ENCODE results near the gene EN1. TPM values are rescaled to one million over a fixed set of nuclear protein-coding genes. Genes with fewer than 3 reads are reported as not detected.

The EN1 gene
- total and polyA plus RNA-seq, 2 of the 4 experiments (the other 2 are of a cell fraction): not detected

DNA sequence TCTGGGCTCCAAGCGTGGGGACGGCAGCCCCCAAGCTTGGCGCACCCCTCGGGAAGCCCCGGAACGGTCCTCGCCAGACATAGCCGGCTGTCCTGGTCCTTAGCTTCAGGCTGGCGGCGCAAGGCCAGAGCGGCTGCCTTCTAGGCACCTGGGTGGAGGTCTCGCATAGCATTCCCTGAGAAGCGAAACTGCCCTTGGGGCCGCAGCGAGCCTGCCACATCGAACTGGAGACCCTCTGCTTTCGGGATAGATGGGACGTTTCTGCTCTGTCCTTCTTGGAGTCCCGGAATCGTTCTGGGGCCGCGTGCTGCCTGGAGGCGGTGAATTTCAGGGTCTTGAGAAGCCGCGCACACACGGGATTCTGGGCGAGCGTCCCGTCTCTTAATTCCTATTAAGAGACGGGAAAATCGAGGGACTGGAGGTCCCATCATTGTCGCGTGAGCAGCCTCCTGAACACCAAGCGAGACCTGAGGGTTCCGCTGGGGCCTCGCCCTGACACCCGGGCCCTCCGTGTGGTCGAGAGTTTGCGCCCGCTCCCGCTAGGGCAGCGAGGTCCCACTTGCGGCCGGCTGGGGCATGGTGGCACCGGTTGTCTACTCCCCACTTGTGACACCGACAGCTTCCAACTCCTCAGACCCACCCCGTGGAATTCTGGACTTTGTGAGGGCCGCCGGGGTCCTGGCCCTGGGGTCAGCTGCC, 9.7 kb upstream of the EN1 start:
- no peak overlapping the region for H4K91ac ChIP-seq (ENCODE audit: insufficient read depth, low read depth, low read length)
- H3K27ac ChIP-seq (ENCODE audit: insufficient read depth, low read length): no peak overlapping the region
- CTCF ChIA-PET: no interaction called here
- H3K4me2 ChIP-seq (ENCODE audit: low read depth, low read length): no peak overlapping the region
- no peaks in the 10 kb centered on the region for H3K9me1 ChIP-seq (ENCODE audit: insufficient read depth, low read length)
- H3K4me1 ChIP-seq (ENCODE audit: control insufficient read depth, insufficient read depth, low read length): no peaks in the 10 kb centered on the region
- intact Hi-C loops (cut with micrococcal nuclease): loop anchor here (5.0 kb wide), 2 partner anchors 190 to 655 kb away; no protein-coding TSS in a partner anchor
- no peak for TF ChIP-seq RFX5 (IDR thresholded peaks at IDR 0.05; ENCODE audit: low read depth, low read length)
- TF ChIP-seq NFE2L2 (IDR thresholded peaks at IDR 0.05; ENCODE audit: low read depth, low read length): no peak
- TF ChIP-seq, protein P1, sequence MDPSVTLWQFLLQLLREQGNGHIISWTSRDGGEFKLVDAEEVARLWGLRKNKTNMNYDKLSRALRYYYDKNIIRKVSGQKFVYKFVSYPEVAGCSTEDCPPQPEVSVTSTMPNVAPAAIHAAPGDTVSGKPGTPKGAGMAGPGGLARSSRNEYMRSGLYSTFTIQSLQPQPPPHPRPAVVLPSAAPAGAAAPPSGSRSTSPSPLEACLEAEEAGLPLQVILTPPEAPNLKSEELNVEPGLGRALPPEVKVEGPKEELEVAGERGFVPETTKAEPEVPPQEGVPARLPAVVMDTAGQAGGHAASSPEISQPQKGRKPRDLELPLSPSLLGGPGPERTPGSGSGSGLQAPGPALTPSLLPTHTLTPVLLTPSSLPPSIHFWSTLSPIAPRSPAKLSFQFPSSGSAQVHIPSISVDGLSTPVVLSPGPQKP (IDR thresholded peaks at IDR 0.05; ENCODE audit: borderline replicate concordance, low read depth, low read length): no peak
- TF ChIP-seq, protein P2, sequence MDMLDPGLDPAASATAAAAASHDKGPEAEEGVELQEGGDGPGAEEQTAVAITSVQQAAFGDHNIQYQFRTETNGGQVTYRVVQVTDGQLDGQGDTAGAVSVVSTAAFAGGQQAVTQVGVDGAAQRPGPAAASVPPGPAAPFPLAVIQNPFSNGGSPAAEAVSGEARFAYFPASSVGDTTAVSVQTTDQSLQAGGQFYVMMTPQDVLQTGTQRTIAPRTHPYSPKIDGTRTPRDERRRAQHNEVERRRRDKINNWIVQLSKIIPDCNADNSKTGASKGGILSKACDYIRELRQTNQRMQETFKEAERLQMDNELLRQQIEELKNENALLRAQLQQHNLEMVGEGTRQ (IDR thresholded peaks at IDR 0.05; ENCODE audit: low read depth, low read length): no peak
- TF ChIP-seq, protein P3, sequence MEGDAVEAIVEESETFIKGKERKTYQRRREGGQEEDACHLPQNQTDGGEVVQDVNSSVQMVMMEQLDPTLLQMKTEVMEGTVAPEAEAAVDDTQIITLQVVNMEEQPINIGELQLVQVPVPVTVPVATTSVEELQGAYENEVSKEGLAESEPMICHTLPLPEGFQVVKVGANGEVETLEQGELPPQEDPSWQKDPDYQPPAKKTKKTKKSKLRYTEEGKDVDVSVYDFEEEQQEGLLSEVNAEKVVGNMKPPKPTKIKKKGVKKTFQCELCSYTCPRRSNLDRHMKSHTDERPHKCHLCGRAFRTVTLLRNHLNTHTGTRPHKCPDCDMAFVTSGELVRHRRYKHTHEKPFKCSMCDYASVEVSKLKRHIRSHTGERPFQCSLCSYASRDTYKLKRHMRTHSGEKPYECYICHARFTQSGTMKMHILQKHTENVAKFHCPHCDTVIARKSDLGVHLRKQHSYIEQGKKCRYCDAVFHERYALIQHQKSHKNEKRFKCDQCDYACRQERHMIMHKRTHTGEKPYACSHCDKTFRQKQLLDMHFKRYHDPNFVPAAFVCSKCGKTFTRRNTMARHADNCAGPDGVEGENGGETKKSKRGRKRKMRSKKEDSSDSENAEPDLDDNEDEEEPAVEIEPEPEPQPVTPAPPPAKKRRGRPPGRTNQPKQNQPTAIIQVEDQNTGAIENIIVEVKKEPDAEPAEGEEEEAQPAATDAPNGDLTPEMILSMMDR (conservative IDR thresholded peaks at IDR 0.05; ENCODE audit: low read depth, low read length): no peak
- no peak for TF ChIP-seq MAFK (IDR thresholded peaks at IDR 0.05; ENCODE audit: low read depth, low read length)
- no peak for TF ChIP-seq FOS (IDR thresholded peaks at IDR 0.05; ENCODE audit: low read depth, low read length)
- no peak for TF ChIP-seq MAZ (IDR thresholded peaks at IDR 0.05; ENCODE audit: borderline replicate concordance, low read depth, low read length)
- TF ChIP-seq CHD1 (IDR thresholded peaks at IDR 0.05; ENCODE audit: low read depth, low read length): no peak
- TF ChIP-seq SMC3 (IDR thresholded peaks at IDR 0.05; ENCODE audit: low read depth, low read length): no peak
- TF ChIP-seq MXI1 (IDR thresholded peaks at IDR 0.05; ENCODE audit: borderline replicate concordance, low read depth, low read length): no peak
- no peak for TF ChIP-seq RCOR1 (IDR thresholded peaks at IDR 0.05; ENCODE audit: insufficient replicate concordance, low read length)
- TF ChIP-seq POLR2A (IDR thresholded peaks at IDR 0.05; ENCODE audit: low read depth, low read length): no peak
- TF ChIP-seq RAD21 (IDR thresholded peaks at IDR 0.05; ENCODE audit: low read length): no peak
- no peak for TF ChIP-seq BHLHE40 (IDR thresholded peaks at IDR 0.05; ENCODE audit: low read depth, low read length)
- no peak for TF ChIP-seq CEBPB (IDR thresholded peaks at IDR 0.05; ENCODE audit: low read depth, low read length)
- no peak overlapping the region for H2BK20ac ChIP-seq (ENCODE audit: low read depth, low read length)
- no peak overlapping the region for H3K4ac ChIP-seq (ENCODE audit: low read depth, low read length)
- in situ Hi-C loops (cut with MboI; ENCODE audit: low sequenced_read_pairs): loop anchor here (5.0 to 25.0 kb wide), 2 partner anchors 635 to 820 kb away; no protein-coding TSS in a partner anchor
- WGBS, 2 experiments (ENCODE audit: extremely low coverage in 2 of 2, insufficient read length in 1 of 2): 4% methylated on average over 16 of the region's 50 CpGs; no CpG with 5 or more reads in 1 of the 2 experiments
- H3K36me3 ChIP-seq (ENCODE audit: control insufficient read depth, insufficient read depth, low read length): no peaks in the 10 kb centered on the region
- H3K9ac ChIP-seq (ENCODE audit: low read depth, low read length): no peak overlapping the region
- no peak overlapping the region for H2BK120ac ChIP-seq (ENCODE audit: low read depth, low read length)
- dilution Hi-C loops (cut with HindIII; ENCODE audit: low sequenced_read_pairs, unreplicated experiment): no loop called here
- no TSS peak for BruUV-seq (replicated peaks)
- H3K27me3 ChIP-seq (ENCODE audit: control insufficient read depth, insufficient read depth, low read length): peaks cover 86% of the 10 kb centered on the region
- no peak overlapping the region for H3K23ac ChIP-seq (ENCODE audit: low read depth, low read length)
- no peak overlapping the region for H3K18ac ChIP-seq (ENCODE audit: low read depth, low read length)
- H2AK9ac ChIP-seq (replicated peaks; ENCODE audit: low read depth, low read length, poor library complexity): no peak overlapping the region
- no peak overlapping the region for H2BK5ac ChIP-seq (ENCODE audit: low read depth, low read length, poor library complexity, severe bottlenecking)
- H2AK5ac ChIP-seq (ENCODE audit: low read depth, low read length): no peak overlapping the region
- ATAC-seq (ENCODE audit: low read depth) (no peak), DNase-seq (no peak)
- H4K20me1 ChIP-seq (ENCODE audit: insufficient read depth, low read length): no peaks in the 10 kb centered on the region
- H3K9me3 ChIP-seq (ENCODE audit: control insufficient read depth, insufficient read depth, low read length): no peaks in the 10 kb centered on the region; the same call in 1 of the 2 replicates
- H2BK15ac ChIP-seq (ENCODE audit: low read depth, low read length): no peak overlapping the region
- H3K56ac ChIP-seq (ENCODE audit: extremely low read depth, insufficient read depth, low read length): no peak overlapping the region
- peak overlapping the region; percentile 60 for H2AFZ ChIP-seq (replicated peaks; ENCODE audit: low read length, poor library complexity)
- H3K14ac ChIP-seq (replicated peaks; ENCODE audit: low read depth, low read length): no peak overlapping the region
- H4K8ac ChIP-seq (ENCODE audit: low read depth in 2 of 2, low read length in 2 of 2): no peak overlapping the region
- POLR2A ChIA-PET (ENCODE audit: unreplicated experiment): no interaction called here
- H3K79me1 ChIP-seq (ENCODE audit: low read depth in 1 of 2, low read length in 2 of 2): no peaks in the 10 kb centered on the region
- H4K5ac ChIP-seq (ENCODE audit: low read depth, low read length): no peak overlapping the region
- H3K4me3 ChIP-seq (ENCODE audit: insufficient read depth, low read depth, low read length): no peak overlapping the region

Data from IMR-90 (cell line).